ENCODE measurements around the gene ZNF3.

Gene ZNF3

DNA sequence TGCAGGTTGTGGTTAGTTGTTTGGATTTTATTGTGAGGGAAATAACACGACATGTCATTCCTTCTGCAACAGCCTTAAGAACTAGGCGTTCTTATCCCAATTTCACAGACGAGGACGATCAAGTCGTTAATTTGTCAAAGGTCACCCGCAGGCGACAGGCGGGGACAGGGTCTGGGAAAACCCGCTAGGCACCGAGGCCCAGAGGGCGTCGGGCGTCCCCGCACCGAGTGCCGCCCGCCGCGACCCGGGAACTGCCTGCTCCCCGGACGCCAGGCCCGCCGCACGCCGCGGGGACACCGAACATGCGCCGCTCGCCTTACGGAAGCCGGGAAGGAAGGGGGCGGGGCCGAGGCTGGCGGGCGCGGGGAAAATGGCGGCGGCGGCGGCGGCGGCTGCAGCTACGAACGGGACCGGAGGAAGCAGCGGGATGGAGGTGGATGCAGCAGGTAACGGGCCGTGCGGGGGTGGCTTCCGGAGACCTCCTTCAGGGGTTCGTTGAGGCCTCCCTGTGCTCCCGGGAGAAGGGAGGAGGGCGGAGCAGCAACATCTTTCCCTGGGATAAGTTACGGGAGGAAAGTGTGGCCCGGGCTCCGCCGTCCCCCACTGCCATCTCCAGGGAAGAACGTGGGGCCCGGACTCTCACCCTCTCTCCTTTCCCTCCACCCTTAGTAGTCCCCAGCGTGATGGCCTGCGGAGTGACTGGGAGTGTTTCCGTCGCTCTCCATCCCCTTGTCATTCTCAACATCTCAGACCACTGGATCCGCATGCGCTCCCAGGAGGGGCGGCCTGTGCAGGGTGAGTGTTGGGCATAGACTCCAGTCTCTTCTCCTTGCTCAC, 7.3 kb upstream of the ZNF3 start, which contains the start of gene COPS6:
COPS6 (plus strand) TSS at position 349 of the 837 bp plus-strand sequence; CDS start at position 371, 22 bp downstream.
- DNase-seq (ENCODE audit: low read depth), result peak; percentile 81

DNA sequence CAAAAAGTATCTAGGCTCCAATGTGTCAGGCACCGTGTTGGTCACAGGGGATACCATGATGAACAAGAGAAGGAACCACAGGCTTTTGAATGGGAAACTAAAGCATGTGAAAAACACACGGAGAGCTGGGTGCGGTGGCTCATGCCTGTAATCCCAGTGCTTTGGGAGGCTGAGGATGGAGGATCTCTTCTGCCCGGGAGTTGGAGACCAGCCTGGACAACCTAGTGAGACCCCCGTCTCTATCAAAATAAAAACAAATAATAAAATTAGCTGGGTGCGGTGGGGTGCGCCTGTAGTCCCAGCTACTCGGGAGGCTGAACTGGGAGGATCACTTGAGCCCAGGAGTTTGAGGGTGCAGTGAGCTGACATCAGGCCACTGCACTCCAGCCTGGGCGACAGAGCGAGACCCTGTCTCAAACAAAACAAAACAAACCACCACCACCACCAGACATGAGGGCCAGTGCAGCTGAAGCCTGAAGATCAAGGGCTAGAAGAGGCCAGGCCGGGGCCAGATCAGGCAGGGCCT, 6.6 kb upstream of the ZNF3 start:
- no peak for DNase-seq (ENCODE audit: low read depth)

DNA sequence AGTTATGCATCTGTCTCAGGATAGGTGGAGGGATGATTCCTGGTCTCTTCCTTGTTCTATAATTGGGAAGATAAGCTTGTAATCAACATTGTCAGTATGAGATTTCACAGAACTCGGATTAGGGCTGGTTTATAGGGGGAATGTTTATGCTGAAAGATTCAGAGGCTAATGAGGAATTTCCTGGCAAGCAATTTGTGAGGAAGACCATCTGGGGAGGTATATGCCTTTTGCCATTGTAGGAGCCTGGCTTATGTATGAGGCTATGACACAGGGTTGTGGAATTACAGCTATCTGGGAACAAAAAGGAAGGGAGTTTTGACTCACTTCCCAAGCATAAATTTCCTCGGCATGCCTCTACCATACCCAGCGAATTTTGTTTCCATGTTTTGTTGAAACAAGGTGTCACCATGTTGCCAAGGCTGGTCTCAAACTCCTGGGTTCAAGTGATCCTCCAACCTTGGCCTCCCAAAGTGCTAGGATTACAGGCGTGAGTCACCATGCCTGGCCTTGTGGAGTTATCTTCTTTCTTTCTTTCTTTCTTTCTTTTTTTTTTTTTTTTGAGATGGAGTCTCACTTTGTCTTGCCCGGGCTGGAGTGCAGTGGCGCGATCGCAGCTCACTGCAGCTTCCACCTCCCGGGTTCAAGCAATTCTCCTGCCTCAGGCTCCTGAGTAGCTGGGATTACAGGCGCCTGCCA, 5.7 kb upstream of the ZNF3 start:
- DNase-seq (ENCODE audit: low read depth), result no peak

DNA sequence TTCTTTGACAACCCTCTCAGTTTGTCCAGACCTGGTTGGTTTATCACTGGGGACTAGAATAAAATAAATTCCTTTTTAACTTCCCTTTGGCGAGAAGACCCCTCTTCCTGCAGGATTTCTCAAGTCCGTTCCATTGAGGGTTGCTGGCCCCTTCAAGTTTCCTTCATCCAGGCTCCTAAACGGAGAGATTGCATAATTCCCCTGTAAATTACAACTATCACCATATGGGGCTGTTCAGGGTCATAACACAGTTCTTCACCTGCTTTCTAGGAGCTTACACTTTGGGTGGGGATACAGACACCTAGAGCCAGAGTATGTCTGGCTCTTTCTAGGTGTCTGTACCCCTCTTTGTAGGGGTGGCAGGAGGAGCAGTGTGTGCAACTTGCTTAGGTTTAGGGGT, 4.0 kb upstream of the ZNF3 start:
- DNase-seq (ENCODE audit: low read depth), result no peak

DNA sequence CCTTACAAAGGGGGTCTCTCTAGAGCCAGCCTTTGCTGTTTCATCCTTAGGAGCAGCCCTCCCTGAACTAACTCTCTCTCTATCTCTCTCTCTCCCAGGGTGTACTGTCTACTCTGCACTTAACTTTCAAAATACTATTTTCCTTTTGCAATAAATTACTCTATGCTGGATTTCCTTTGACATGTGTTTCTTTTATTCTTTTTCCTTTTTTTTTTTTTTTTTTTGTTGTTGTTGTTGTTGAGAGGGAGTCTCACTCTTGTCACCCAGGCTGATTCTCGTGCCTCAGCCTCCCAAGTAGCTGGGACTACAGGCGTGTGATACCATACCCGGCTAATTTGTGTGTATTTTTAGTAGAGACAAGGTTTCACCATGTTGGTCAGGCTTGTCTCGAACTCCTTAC, 1.5 kb upstream of the ZNF3 start:
- no peak for DNase-seq (ENCODE audit: low read depth)

DNA sequence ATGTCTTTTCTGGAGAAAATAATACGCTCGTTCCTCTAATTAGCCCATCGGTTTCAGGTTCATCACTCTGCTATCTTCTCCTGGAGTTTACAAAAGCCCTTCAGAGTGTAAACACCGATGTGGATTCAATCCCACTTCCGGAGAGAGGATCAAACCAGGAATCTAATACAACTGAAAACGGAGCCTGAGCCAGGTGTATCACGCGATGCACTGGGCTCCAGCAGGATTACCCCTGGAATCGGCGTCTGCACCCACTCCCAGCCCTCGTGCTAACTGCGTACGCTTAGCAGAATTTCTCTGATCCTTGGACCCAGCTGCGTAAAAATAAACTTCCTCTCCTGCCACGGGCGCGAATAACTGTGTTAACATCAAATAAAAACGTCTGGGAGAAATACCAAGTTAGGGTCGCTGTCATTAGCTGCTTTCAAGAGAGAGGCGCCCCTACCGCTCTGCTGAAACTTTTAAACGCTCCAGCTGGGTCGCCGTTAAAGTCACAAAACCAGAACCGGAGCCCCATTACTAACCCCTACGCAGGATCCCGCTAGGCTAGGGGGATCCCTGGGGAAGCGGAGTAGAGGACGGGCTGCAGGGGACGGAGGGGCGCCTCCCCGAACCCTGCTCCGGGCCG, 502 bp downstream of the ZNF3 start:
- no peak for DNase-seq (ENCODE audit: low read depth)

DNA sequence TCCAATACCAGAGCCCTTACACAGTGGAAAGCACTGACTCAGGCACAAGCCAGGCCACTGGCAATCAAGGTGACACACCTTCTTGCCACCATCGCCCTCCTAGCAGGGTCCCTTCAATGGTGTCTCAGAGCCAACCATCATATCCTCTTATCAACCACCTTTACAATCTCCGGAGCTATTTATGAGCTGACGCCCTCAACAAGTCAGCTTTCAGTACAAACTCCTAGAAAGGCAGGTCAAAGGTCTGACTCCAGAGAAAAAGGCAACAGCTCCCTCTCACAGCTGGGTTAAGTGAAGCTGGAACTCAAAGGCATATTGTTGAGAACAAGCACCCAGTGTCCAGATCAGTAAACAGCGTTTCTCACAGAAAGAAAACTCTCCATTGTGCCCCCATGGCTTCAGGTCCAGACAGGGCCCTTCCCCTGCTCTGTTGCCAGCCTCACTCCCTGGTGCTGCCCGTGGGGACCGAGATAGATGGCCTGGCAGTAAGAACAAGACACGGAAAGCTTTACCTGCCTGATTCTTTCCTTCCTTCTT, 2.4 kb downstream of the ZNF3 start:
- DNase-seq (ENCODE audit: low read depth), result no peak

DNA sequence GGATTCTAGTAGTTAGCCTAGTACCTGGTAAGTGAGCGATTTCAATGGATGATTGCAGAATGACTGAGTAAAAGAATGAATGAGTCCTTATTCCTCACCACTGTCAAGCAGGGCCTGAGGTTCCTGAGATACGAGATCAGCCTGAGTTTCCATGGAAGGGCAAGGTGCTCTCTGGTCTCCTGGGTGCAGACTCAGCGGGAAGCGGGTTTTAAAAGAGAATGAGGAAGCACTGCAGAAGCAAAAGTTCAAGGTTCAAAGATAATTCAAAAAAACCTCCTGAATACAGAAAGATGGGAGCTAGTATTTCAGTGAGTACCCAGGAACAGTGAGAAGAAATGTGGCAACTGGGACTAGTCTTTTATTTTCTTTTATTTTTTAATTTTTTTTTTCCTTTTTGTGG, 4.3 kb downstream of the ZNF3 start:
- DNase-seq (ENCODE audit: low read depth), result no peak

DNA sequence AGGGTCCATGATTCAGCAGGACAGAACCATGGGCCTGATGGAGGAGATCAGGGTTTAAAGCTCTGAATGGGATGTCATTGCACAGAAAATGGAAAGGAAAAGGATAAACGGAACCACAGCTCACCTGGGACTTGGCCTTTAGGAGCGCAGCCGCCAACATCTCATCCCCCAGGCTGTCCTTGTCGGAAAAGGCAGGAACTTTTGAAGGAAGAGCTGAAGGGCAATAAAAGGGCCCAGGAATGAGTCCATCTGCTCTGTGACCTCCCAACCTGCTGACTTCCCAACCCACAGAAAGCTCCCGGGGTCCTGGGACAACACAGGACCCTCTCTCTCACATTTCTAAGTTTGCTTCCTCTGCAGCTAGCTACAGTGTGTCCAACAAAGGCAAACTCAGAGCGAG, 6.1 kb downstream of the ZNF3 start:
- DNase-seq (ENCODE audit: low read depth), result no peak

DNA sequence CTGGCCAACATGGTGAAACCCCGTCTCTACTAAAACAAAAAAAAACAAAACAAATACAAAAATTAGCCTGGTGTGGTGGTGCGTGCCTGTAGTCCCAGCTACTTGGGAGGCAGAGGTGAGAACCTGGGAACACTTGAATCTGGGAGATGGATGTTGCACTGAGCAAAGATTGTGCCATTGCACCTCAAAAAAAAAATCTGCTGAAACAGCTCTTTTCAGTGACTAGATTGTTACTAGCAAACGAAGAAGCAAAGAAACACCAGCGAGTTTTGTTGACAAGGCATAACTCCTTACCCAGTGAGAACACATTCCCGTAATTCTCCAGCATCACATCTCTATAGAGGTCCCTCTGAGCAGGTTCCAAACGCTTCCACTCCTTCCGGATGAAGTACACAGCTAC, 6.7 kb downstream of the ZNF3 start:
- no peak for DNase-seq (ENCODE audit: low read depth)

DNA sequence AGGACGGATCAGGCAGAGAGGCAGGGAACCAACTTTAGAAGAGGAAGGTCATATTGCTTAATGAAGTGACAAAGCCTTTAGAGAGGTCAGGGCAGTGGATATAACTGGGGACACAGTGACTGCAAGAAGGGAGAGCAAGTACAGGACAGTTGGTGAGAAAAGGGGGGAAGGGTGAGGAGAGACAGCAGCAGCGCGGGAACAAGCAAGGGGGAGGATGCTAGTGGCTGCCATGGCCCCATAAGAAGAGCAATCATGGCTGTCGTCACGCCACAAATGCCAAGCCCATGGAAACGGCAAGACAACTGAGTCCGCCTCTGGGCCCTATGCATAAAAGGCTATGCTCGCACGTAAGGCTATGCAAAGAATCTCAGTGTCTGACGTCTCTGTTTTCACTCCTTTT, 9.1 kb downstream of the ZNF3 start:
- no peak for DNase-seq (ENCODE audit: low read depth)

DNA sequence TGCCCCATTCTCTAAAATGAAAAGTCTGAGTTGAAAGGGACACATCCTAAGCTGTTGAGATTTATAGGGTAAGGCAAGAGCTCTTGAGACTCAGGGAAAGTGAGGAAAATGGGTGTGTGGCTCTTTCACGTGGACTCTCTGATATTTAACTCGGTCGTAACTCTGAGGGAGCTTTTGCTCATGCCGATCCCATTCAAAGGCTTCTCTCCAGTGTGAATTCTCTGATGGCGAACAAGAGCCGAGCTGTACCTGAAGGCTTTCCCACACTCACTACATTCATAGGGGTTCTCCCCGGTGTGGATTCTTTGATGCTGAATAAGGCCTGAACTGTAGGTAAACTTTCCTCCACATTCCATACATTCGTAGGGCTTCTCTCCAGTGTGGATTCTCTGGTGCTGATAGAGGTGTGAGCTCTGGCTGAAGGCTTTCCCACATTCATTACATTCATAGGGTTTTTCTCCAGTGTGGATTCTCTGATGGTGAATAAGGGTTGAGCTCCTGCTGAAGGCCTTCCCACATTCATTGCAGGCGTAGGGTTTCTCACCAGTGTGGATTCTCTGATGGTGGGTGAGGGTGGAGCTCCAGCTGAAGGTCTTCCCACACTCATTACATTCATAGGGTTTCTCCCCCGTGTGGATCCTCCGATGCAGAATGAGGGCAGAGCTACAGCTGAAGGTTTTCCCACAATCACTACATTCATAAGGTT, 10.4 kb downstream of the ZNF3 start:
- DNase-seq (ENCODE audit: low read depth), result no peak

DNA sequence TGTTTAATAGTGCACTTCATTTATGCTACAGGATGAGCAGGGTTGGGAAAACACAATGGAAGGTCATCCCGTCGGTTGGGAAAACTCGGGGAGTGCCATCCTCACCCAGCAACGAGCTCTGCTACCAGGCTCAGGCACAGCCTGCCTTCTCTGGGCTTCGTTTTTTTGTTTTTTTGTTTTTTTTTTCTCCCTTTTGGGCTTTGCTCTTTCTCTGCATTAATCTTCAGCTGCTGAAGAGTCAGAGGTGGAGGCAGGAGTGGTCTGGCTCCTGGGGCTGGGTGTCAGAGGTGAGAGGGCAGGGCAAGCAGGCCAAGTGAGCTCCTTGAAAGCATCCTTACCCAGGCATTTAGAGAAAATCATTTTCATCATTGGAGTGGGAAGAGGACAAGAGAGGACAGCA, 11.5 kb downstream of the ZNF3 start:
- DNase-seq (ENCODE audit: low read depth), result no peak

DNA sequence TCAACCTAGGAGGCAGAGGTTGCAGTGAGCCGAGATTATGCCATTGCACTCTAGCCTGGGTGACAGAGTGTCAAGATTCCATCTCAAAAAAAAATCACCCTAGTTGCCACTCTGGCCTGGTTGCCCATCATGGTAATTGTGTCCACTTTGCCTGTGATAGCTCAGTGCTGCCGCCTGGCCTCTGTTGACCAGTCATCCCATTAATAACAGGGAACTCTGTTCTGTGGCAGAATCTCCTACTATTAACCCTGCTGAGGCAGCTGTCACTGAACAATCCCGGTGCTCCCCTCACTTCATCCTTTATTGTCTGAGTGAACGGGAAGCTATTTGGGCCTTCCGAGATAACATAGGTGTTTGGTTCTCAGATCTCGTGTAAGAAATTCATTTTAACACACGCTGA, 14.6 kb downstream of the ZNF3 start:
- DNase-seq (ENCODE audit: low read depth), result no peak

DNA sequence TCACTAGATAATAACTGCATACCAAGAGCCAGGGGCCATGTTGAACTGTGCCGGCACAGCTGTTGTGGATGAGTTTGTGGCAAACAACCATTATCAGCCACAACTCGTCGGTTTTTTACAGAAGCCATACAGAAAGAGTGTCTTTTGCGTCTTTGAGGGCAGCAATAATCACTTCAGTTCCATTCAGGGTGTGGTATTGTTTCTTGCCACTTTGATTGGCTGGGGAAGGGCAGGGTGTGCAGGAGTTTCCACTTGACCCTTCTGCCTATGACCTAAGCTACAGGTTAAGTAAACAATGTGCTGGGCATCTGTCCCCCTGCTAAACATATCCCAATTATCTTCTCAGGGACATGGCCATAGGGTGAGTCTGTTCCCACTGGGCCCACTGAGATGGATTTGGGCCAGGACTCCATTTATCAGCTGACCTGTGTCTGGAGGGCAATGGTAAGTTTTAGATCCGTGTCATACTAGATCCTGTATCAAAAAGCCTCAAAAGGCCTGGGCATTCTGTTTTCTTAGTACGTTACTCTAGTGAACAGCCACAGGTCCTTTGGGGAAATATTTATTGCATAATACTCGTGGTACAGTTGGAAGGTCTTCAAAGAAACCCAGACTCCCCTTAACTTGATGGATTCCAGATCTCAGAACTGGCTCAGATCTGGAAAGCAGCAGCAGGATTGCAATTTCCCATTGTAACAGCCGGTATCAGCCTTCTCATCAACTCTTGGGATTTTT, 15.9 kb downstream of the ZNF3 start:
- no peak for DNase-seq (ENCODE audit: low read depth)

DNA sequence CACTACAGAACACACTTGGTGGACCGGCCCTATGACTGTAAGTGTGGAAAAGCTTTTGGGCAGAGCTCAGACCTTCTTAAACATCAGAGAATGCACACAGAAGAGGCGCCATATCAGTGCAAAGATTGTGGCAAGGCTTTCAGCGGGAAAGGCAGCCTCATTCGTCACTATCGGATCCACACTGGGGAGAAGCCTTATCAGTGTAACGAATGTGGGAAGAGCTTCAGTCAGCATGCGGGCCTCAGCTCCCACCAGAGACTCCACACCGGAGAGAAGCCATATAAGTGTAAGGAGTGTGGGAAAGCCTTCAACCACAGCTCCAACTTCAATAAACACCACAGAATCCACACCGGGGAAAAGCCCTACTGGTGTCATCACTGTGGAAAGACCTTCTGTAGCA, 17.4 kb downstream of the ZNF3 start:
- DNase-seq (ENCODE audit: low read depth), result no peak

DNA sequence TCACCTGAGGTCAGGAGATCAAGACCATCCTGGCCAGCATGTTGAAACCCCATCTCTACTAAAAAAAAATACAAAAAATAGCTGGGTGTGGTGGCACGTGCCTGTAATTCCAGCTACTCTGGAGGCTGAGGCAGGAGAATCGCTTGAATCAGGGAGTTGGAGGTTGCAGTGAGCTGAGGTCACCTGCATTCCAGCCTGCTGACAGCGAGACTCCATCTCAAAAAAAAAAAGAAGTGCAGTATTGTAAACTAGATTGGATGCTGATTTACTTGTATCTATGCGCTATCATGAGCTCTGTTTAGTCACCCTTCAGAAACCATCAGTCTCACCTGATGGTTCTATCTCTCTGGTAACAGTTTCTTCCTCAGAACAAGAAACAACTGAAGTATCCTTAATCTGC, 18.1 kb downstream of the ZNF3 start:
- DNase-seq (ENCODE audit: low read depth), result no peak

DNA sequence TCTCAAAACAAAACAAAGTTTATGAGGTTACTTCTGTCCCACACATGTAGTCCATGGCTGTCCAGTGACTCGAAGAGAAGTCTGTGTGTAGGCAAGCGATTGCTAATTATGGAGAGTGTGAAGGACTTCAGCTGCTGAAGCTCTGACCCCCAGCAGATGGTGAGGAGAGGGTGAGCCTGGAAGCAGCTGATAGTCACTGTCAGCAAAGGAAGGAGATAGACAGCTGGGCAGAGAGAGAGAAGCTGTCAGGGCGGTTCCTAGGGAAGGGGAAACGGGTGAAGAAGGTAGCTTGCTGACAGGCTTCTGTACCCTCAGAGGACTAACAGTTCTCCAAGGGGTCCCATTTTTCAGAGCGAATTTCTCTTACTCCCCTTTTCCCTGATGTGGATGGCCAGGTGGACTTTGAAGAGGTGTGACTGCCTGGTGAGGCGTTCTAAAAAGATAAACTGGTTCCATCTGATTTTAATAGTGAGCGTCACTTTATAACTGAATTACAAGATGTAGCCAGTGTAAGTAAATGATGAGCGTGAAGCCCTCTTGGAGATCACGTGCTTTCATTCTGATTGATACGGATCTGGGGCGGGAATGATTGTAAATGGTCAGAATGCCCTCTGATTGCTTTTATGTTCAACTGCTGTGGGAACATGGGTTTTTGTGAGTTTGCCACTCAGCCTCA, 19.9 kb downstream of the ZNF3 start:
- no peak for DNase-seq (ENCODE audit: low read depth)

DNA sequence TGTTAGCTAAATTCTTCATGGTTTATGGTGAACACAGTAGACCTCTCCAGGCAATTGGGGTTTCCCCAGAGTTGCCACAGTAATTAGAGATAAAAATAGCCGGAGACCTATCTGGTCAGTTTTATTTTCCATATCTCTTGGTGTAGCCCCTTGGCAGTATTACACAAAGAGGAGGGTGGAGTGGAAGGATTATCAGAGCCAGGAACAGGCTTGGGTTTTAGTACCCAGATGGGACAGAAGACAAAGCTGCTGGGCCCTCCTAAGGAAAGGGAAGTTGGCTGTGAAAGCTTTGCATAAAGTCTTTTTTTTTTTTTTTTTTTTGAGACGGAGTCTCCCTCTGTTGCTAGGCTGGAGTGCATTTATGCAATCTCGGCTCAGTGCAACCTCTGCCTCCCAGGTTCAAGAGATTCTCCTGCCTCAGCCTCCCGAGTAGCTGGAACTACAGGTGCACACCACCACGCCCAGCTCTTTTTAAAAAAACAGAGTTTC, 22.2 kb downstream of the ZNF3 start:
- DNase-seq (ENCODE audit: low read depth), result no peak

DNA sequence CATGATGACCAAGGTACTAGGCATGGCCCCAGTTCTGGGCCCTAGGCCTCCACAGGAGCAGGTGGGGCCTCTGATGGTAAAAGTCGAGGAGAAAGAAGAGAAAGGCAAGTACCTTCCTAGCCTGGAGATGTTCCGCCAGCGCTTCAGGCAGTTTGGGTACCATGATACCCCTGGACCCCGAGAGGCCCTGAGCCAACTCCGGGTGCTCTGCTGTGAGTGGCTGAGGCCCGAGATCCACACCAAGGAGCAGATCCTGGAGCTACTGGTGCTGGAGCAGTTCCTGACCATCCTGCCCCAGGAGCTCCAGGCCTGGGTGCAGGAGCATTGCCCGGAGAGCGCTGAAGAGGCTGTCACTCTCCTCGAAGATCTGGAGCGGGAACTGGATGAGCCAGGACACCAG, 24.5 kb downstream of the ZNF3 start:
- DNase-seq (ENCODE audit: low read depth), result no peak

DNA sequence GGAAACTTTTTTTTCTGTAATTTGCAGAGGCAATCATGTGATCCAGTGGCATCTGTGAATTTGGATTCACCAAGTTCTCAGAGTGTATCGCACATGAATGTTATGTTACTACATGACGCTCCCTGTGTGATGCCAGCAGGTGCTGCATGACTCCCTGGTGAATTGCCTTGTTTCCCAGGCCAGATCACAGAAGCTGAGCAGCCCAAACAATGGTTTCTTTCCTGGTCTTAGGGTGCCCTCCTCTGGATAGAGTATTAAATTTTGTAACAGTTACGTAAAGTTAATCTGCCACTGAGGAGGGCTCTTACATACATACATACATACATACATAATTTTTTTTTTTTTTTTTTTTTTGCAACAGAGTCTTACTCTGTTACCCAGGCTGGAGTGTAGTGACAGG, 28.3 kb downstream of the ZNF3 start:
- no peak for DNase-seq (ENCODE audit: low read depth)

All from activated T-helper 9 cell treated with anti-CD3 and anti-CD28 coated beads, Interleukin-2, amount 50 U/mL, for 16 hours (primary cell).